HCT116 (cell line): ENCODE data around the gene SAMD4A. TPM values are rescaled to one million over a fixed set of nuclear protein-coding genes. Genes with fewer than 3 reads are reported as not detected.

Experiments used
- ATAC-seq: fragments of 200-7000 bp; cut with Tn5 transposase; 2 replicates; pipeline ENCODE4 v1.9.1; 2020; ENCODE audit warnings: mild to moderate bottlenecking, moderate library complexity
- BruUV-seq: library from RNA; stranded (reverse); fragments of 400-500 nt; replicated peaks from 2 replicates; lab custom pipeline; 2021; lab: Mats Ljungman, UMichigan
- CTCF ChIA-PET: fragments of 300-600 bp; sonication (Branson Sonifier 250); formaldehyde crosslinking; loops from one replicate; lab custom pipeline; 2021; ENCODE audit warnings: antibody characterized with exemption; lab: Charles Lee
- POLR2A ChIA-PET: fragments of 300-600, 350-600 bp; sonication (Branson Sonifier 250); formaldehyde crosslinking; loops from one replicate; lab custom pipeline; 2021; ENCODE audit warnings: antibody characterized with exemption; lab: Charles Lee
- RAD21 ChIA-PET, 2 experiments: fragments of 300-600 bp; sonication (Branson Sonifier 250); formaldehyde crosslinking; loops; one replicate each; lab custom pipeline; 2023; ENCODE audit warnings: low total read pairs in 2 of 2; ENCODE audit not compliant: uncharacterized antibody in 2 of 2, unreplicated experiment in 2 of 2, low non-redundant PET in 1 of 2; lab: Charles Lee
- DNase-seq: peaks from one replicate; pipeline ENCODE4 v3.0.0-alpha.2; 2010; ENCODE audit warnings: low read depth, low spot score
- H2AFZ ChIP-seq: fragments of 200-600 bp; shearing (Covaris generic), sonication (generic); 2 replicates; pipeline ENCODE4 v1.6.1; 2017; ENCODE audit warnings: low read depth, mixed run types, mixed read lengths, antibody characterized with exemption, low read length; ENCODE audit not compliant: poor library complexity, severe bottlenecking
- H3K27ac ChIP-seq: 2 replicates; pipeline ENCODE4 v1.5.1; 2012; ENCODE audit warnings: low read depth, low read length
- H3K27me3 ChIP-seq: fragments of 200-600 bp; sonication (generic); 2 replicates; pipeline ENCODE4 v1.6.1; 2016; ENCODE audit warnings: mixed run types, low read length, mixed read lengths; ENCODE audit not compliant: insufficient read depth
- H3K36me3 ChIP-seq, 2 experiments: fragments of 200-500 bp in 1 of 2; fragments of 200-600 bp in 1 of 2; sonication (Bioruptor generic) in 1 of 2; sonication (generic) in 1 of 2; 2 replicates each; pipeline versions ENCODE4 v1.5.1 to v1.6.1; 2014 to 2016; ENCODE audit warnings: low read length in 2 of 2, inconsistent platforms in 1 of 2, mixed read lengths in 1 of 2, mixed run types in 1 of 2; ENCODE audit not compliant: insufficient read depth in 2 of 2, control insufficient read depth in 1 of 2
- H3K4me1 ChIP-seq, 2 experiments: fragments of 200-600 bp in 1 of 2; sonication (generic) in 1 of 2; 2 replicates each; pipeline versions ENCODE4 v1.5.1 to v1.6.1; 2012 to 2017; ENCODE audit warnings: low read length in 2 of 2, inconsistent platforms in 1 of 2, mild to moderate bottlenecking in 1 of 2, mixed read lengths in 1 of 2, mixed run types in 1 of 2, moderate library complexity in 1 of 2; ENCODE audit not compliant: insufficient read depth in 2 of 2, control insufficient read depth in 1 of 2
- H3K4me2 ChIP-seq: fragments of 200-600 bp; sonication (generic); 2 replicates; pipeline ENCODE4 v1.6.1; 2017; ENCODE audit warnings: mixed run types, low read length, mixed read lengths
- H3K4me3 ChIP-seq, 2 experiments: fragments of 200-600 bp in 1 of 2; sonication (generic) in 1 of 2; replicated peaks in 1 of 2; 2 replicates each; pipeline ENCODE4 v1.5.1; 2011 to 2016; ENCODE audit warnings: low read length in 2 of 2, control low read depth in 1 of 2, low read depth in 1 of 2, mild to moderate bottlenecking in 1 of 2, mixed read lengths in 1 of 2, mixed run types in 1 of 2
- H3K79me2 ChIP-seq: fragments of 200-600 bp; sonication (generic); 2 replicates; pipeline ENCODE4 v1.6.1; 2017; ENCODE audit warnings: mild to moderate bottlenecking, mixed run types, low read length, moderate library complexity, mixed read lengths; ENCODE audit not compliant: insufficient read depth
- H3K9ac ChIP-seq: fragments of 200-600 bp; sonication (generic); 2 replicates; pipeline ENCODE4 v1.6.1; 2016; ENCODE audit warnings: low read length, mixed read lengths
- H3K9me2 ChIP-seq: fragments of 200-600 bp; sonication (generic), shearing (Covaris generic); 2 replicates; pipeline ENCODE4 v1.6.1; 2017; ENCODE audit warnings: mixed run types, mild to moderate bottlenecking, moderate library complexity; ENCODE audit not compliant: insufficient read depth
- H3K9me3 ChIP-seq, 2 experiments: fragments of 200-500 bp in 1 of 2; fragments of 200-600 bp in 1 of 2; sonication (Bioruptor generic) in 1 of 2; sonication (generic) in 1 of 2; 2 replicates each; pipeline ENCODE4 v1.6.1; 2014 to 2017; ENCODE audit warnings: low read length in 2 of 2, mixed read lengths in 2 of 2, inconsistent platforms in 1 of 2, low read depth in 1 of 2, mild to moderate bottlenecking in 1 of 2, mixed run types in 1 of 2, moderate library complexity in 1 of 2; ENCODE audit not compliant: control insufficient read depth in 1 of 2, insufficient read depth in 1 of 2
- H4K20me1 ChIP-seq: fragments of 200-600 bp; sonication (generic), shearing (Covaris generic); 2 replicates; pipeline ENCODE4 v1.6.1; 2017; ENCODE audit warnings: mixed run types, mild to moderate bottlenecking, moderate library complexity; ENCODE audit not compliant: insufficient read depth
- POLR2AphosphoS5 ChIP-seq: IDR thresholded peaks from 2 replicates; pipeline ENCODE4 v1.6.1; 2011; ENCODE audit warnings: mild to moderate bottlenecking, low read depth, low read length, moderate library complexity
- SIN3A ChIP-seq: IDR thresholded peaks from 2 replicates; pipeline ENCODE4 v1.6.1; 2012; ENCODE audit warnings: low read depth
- SRF ChIP-seq: IDR thresholded peaks from 2 replicates; pipeline ENCODE4 v1.6.1; 2012; ENCODE audit warnings: low read depth
- ZBTB33 ChIP-seq: IDR thresholded peaks from 2 replicates; pipeline ENCODE4 v1.6.1; 2011; ENCODE audit warnings: mild to moderate bottlenecking, low read length, moderate library complexity; ENCODE audit not compliant: insufficient replicate concordance; ENCODE audit errors: extremely low read depth
- intact Hi-C: fragments of 100-400 bp; cut with micrococcal nuclease; formaldehyde crosslinking; loops from 2 replicates; pipeline ENCODE4 v1.10.0; 2022
- total RNA-seq: library from RNA; stranded (reverse); gene quantifications from one replicate; pipeline ENCODE4 v1.2.1, GENCODE V29; 2021; ENCODE audit not compliant: unreplicated experiment
- TF ChIP-seq, protein P1 (sequence below): IDR thresholded peaks from 2 replicates; pipeline ENCODE4 v1.6.1; 2012
- TF ChIP-seq, protein P2 (sequence below), 3 experiments: fragments of 200-600 bp in 1 of 3; sonication (generic) in 1 of 3; IDR thresholded peaks in 2 of 3; conservative IDR thresholded peaks in 1 of 3; 2 replicates each; pipeline ENCODE4 v1.5.1; 2012 to 2017; ENCODE audit warnings: low read depth in 2 of 3, low read length in 2 of 3, antibody characterized with exemption in 1 of 3, borderline replicate concordance in 1 of 3, control low read depth in 1 of 3, mild to moderate bottlenecking in 1 of 3, mixed read lengths in 1 of 3, mixed run types in 1 of 3, moderate library complexity in 1 of 3; ENCODE audit not compliant: insufficient read depth in 1 of 3
- TF ChIP-seq, protein P3 (sequence below): IDR thresholded peaks from 2 replicates; pipeline ENCODE4 v1.6.1; 2012

Gene SAMD4A
- total RNA-seq, 1 experiment from 2014 or later = 9.0 TPM

DNA sequence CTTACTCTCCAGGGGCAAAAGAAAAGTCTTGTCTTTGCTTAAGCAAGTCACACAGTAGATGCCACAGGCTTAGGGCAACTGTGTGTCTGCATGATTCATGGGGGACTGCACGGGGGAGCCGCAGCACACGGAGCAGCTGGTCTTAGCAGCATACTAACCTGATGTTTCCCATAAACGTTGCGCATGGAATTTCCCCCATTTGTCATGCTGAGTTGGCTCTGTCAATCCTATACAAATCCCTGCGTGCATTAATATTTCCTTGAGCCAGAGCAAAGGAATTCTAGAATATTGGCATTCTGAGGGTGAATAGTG lies 71.2 kb downstream of the SAMD4A start:
- no TSS peak for BruUV-seq
- peaks cover 4 to 7% of the 10 kb centered on the region in 2 experiments for H3K4me1 ChIP-seq
- ChIA-PET CTCF (no interaction called here), POLR2A (no interaction called here), RAD21 (no interaction called here)
- TF ChIP-seq, protein P1, sequence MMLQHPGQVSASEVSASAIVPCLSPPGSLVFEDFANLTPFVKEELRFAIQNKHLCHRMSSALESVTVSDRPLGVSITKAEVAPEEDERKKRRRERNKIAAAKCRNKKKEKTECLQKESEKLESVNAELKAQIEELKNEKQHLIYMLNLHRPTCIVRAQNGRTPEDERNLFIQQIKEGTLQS = no peak
- no peak for TF ChIP-seq SIN3A
- TF ChIP-seq POLR2AphosphoS5 = no peak
- TF ChIP-seq ZBTB33 = no peak
- no peak for TF ChIP-seq SRF
- TF ChIP-seq, protein P2, sequence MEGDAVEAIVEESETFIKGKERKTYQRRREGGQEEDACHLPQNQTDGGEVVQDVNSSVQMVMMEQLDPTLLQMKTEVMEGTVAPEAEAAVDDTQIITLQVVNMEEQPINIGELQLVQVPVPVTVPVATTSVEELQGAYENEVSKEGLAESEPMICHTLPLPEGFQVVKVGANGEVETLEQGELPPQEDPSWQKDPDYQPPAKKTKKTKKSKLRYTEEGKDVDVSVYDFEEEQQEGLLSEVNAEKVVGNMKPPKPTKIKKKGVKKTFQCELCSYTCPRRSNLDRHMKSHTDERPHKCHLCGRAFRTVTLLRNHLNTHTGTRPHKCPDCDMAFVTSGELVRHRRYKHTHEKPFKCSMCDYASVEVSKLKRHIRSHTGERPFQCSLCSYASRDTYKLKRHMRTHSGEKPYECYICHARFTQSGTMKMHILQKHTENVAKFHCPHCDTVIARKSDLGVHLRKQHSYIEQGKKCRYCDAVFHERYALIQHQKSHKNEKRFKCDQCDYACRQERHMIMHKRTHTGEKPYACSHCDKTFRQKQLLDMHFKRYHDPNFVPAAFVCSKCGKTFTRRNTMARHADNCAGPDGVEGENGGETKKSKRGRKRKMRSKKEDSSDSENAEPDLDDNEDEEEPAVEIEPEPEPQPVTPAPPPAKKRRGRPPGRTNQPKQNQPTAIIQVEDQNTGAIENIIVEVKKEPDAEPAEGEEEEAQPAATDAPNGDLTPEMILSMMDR (IDR thresholded peaks at IDR 0.05 in 2 of 3, conservative IDR thresholded peaks at IDR 0.05 in 1 of 3; ENCODE audit: borderline replicate concordance in 1 of 3, insufficient read depth in 1 of 3, low read depth in 2 of 3, low read length in 2 of 3) = no peak
- TF ChIP-seq, protein P3, sequence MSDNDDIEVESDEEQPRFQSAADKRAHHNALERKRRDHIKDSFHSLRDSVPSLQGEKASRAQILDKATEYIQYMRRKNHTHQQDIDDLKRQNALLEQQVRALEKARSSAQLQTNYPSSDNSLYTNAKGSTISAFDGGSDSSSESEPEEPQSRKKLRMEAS = no peak
- no peak for DNase-seq
- no peaks in the 10 kb centered on the region for H3K9me2 ChIP-seq
- no peaks in the 10 kb centered on the region for H4K20me1 ChIP-seq
- no peaks in the 10 kb centered on the region for H3K79me2 ChIP-seq
- no peak overlapping the region for H3K27ac ChIP-seq
- H3K36me3 ChIP-seq = no peaks in the 10 kb centered on the region
- intact Hi-C loops = no loop called here
- no peak overlapping the region for H3K4me3 ChIP-seq
- no peak overlapping the region for H2AFZ ChIP-seq
- H3K9me3 ChIP-seq = no peaks in the 10 kb centered on the region
- ATAC-seq = no peak
- H3K9ac ChIP-seq = no peak overlapping the region
- no peaks in the 10 kb centered on the region for H3K27me3 ChIP-seq
- no peak overlapping the region for H3K4me2 ChIP-seq
